Measurements from ENCODE around the gene NDUFB10.

- no peak for TF ChIP-seq CTCF (conservative IDR thresholded peaks at IDR 0.05; ENCODE audit: low read depth in 2 of 2)
- no peak for TF ChIP-seq POLR2AphosphoS5 (IDR thresholded peaks at IDR 0.05; ENCODE audit: low read depth)
Measured at GRCh38 chr16:1936945-1937479, 22.3 kb upstream of the NDUFB10 start.
